PC-3 (cell line): ENCODE results near the gene AHCYL1. TPM values are rescaled to one million over a fixed set of nuclear protein-coding genes. Genes with fewer than 3 reads are reported as not detected.
A peak's percentile ranks its signal among the peaks of the same experiment; 100 is the strongest.

Experiments used
- ATAC-seq: fragments of 200-7000 bp; cut with Tn5 transposase; 2 replicates; pipeline ENCODE4 v1.9.1; 2020; ENCODE audit warnings: mild to moderate bottlenecking, moderate library complexity
- BruUV-seq: library from RNA; stranded (reverse); fragments of 400-500 nt; replicated peaks from 2 replicates; lab custom pipeline; 2021; lab: Mats Ljungman, UMichigan
- CTCF ChIA-PET: fragments of 300-600 bp; sonication (Branson Sonifier 250); formaldehyde crosslinking; loops from one replicate; lab custom pipeline; 2022; ENCODE audit warnings: antibody characterized with exemption; lab: Charles Lee
- POLR2A ChIA-PET: fragments of 300-600 bp; sonication (Branson Sonifier 250); formaldehyde crosslinking; loops from one replicate; lab custom pipeline; 2022; ENCODE audit warnings: antibody characterized with exemption; ENCODE audit not compliant: unreplicated experiment; lab: Charles Lee
- DNase-seq: peaks from one replicate; pipeline ENCODE4 v3.0.0-alpha.2; 2015
- H2AFZ ChIP-seq: fragments of 300-600 bp; sonication (generic); 2 replicates; pipeline ENCODE4 v1.6.0; 2016; ENCODE audit warnings: antibody characterized with exemption, low read length
- H3F3A ChIP-seq: fragments of 300-600 bp; sonication (generic); one replicate; pipeline ENCODE4 v1.6.0; 2017; ENCODE audit warnings: antibody characterized with exemption, low read length, control low read depth, mild to moderate bottlenecking; ENCODE audit not compliant: unreplicated experiment
- H3K27ac ChIP-seq: fragments of 300-600 bp; sonication (generic); 2 replicates; pipeline ENCODE4 v1.5.1; 2016; ENCODE audit warnings: mild to moderate bottlenecking, low read length
- H3K27me3 ChIP-seq: fragments of 300-600 bp; sonication (generic); 2 replicates; pipeline ENCODE4 v1.6.1; 2016; ENCODE audit warnings: low read length, mixed read lengths
- H3K36me3 ChIP-seq: fragments of 300-600 bp; sonication (generic); 2 replicates; pipeline ENCODE4 v1.6.1; 2016; ENCODE audit warnings: low read depth, mixed run types, low read length, mixed read lengths
- H3K4me1 ChIP-seq: fragments of 300-600 bp; sonication (generic); 2 replicates; pipeline ENCODE4 v1.5.1; 2016; ENCODE audit warnings: low read length; ENCODE audit not compliant: insufficient read depth
- H3K4me2 ChIP-seq: fragments of 300-600 bp; sonication (generic); 2 replicates; pipeline ENCODE4 v1.6.0; 2016; ENCODE audit warnings: low read length
- H3K4me3 ChIP-seq: fragments of 300-600 bp; sonication (generic); 2 replicates; pipeline ENCODE4 v1.5.1; 2016; ENCODE audit warnings: mild to moderate bottlenecking, low read length, mixed read lengths
- H3K79me2 ChIP-seq: fragments of 300-600 bp; sonication (generic); 2 replicates; pipeline ENCODE4 v1.6.1; 2017; ENCODE audit warnings: low read length, mixed read lengths
- H3K9ac ChIP-seq: fragments of 300-600 bp; sonication (generic); 2 replicates; pipeline ENCODE4 v1.6.0; 2016; ENCODE audit warnings: mild to moderate bottlenecking, low read length
- H3K9me2 ChIP-seq: fragments of 300-600 bp; sonication (generic); replicated peaks from 2 replicates; pipeline ENCODE4 v1.6.1; 2016; ENCODE audit warnings: mixed run types, low read length, mixed read lengths
- H3K9me3 ChIP-seq: fragments of 300-600 bp; sonication (generic); 2 replicates; pipeline ENCODE4 v1.6.1; 2016; ENCODE audit warnings: low read length, mixed read lengths
- H4K20me1 ChIP-seq: fragments of 300-600 bp; sonication (generic); 2 replicates; pipeline ENCODE4 v1.6.1; 2016; ENCODE audit warnings: low read length, mixed read lengths
- CTCF ChIP-seq: fragments of 300-600 bp; sonication (generic); conservative IDR thresholded peaks from 2 replicates; pipeline ENCODE4 v1.5.1; 2017; ENCODE audit warnings: antibody characterized with exemption, low read depth, mild to moderate bottlenecking, low read length
- EZH2 ChIP-seq: fragments of 300-600 bp; sonication (generic); IDR thresholded peaks from one replicate; pipeline ENCODE4 v1.6.1; 2017; ENCODE audit warnings: antibody characterized with exemption, mild to moderate bottlenecking, low read length; ENCODE audit not compliant: unreplicated experiment
- EZH2phosphoT487 ChIP-seq: fragments of 300-600 bp; sonication (generic); IDR thresholded peaks from 2 replicates; pipeline ENCODE4 v1.6.1; 2018; ENCODE audit warnings: mild to moderate bottlenecking, antibody characterized with exemption, low read length, borderline replicate concordance
- intact Hi-C: fragments of 100-400 bp; cut with micrococcal nuclease; formaldehyde crosslinking; loops from 2 replicates; pipeline ENCODE4 v1.9.0; 2023
- total RNA-seq: library from RNA; depleted of rRNA; stranded (reverse); fragments of >200 nt; gene quantifications from 2 replicates; pipeline ENCODE4 v1.2.3, GENCODE V29; 2014

The AHCYL1 gene
- total RNA-seq, 1 experiment from 2014 or later, result 35.8 TPM

GRCh38 chr1:109974191-109974590 is 10.4 kb upstream of the AHCYL1 start:
- Histone ChIP-seq H3F3A (no peaks in the 10 kb centered on the region), H3K9me2 (no peaks in the 10 kb centered on the region), H2AFZ (no peak overlapping the region), H3K79me2 (no peaks in the 10 kb centered on the region), H3K27me3 (no peaks in the 10 kb centered on the region), H3K9ac (no peak overlapping the region), H3K4me2 (no peak overlapping the region), H3K36me3 (no peaks in the 10 kb centered on the region), H4K20me1 (no peaks in the 10 kb centered on the region), H3K4me3 (no peak overlapping the region), H3K27ac (no peak overlapping the region), H3K9me3 (no peaks in the 10 kb centered on the region), H3K4me1 (peaks cover 27% of the 10 kb centered on the region)
- ChIA-PET POLR2A (no interaction called here), CTCF (no interaction called here)
- ATAC-seq (no peak), DNase-seq (no peak)
- no TSS peak for BruUV-seq
- intact Hi-C loops, result no loop called here
- no peak for TF ChIP-seq EZH2
- no peak for TF ChIP-seq EZH2phosphoT487
- TF ChIP-seq CTCF, result no peak

GRCh38 chr1:109975718-109976117 is 8.8 kb upstream of the AHCYL1 start:
- H3K79me2 ChIP-seq, result no peaks in the 10 kb centered on the region
- peak overlapping the region; percentile 44; the same call in 1 of the 2 replicates for H2AFZ ChIP-seq

More at GRCh38 chr1:109975718-109976117, 8.8 kb upstream of the AHCYL1 start:
- Histone ChIP-seq H3K9me3 (no peaks in the 10 kb centered on the region), H3K4me3 (0 out of 2 replicates have a peak overlapping the region, but pooled peaks have one; percentile 4), H3K27ac (no peak overlapping the region), H3K4me2 (peak overlapping the region; percentile 50), H3K27me3 (no peaks in the 10 kb centered on the region), H3F3A (no peaks in the 10 kb centered on the region), H3K4me1 (peaks cover 30% of the 10 kb centered on the region), H4K20me1 (no peaks in the 10 kb centered on the region), H3K9me2 (no peaks in the 10 kb centered on the region), H3K36me3 (no peaks in the 10 kb centered on the region), H3K9ac (no peak overlapping the region)
- ATAC-seq (peak; percentile 39), DNase-seq (peak; percentile 83)
- ChIA-PET CTCF (no interaction called here), POLR2A (no interaction called here)
- no TSS peak for BruUV-seq
- TF ChIP-seq EZH2phosphoT487 (no peak), CTCF (no peak), EZH2 (no peak)
- intact Hi-C loops, result no loop called here
